ENCODE data around the gene TNFRSF19. TPM values are rescaled to one million over a fixed set of nuclear protein-coding genes. Genes with fewer than 3 reads are reported as not detected.

TNFRSF19 gene
- total RNA-seq, 5 donors from 2014 or later (not counting 1 experiment from before 2014, with no cell fraction given) = 0.19 to 0.35 (median 0.24) TPM; not detected in 1

DNA sequence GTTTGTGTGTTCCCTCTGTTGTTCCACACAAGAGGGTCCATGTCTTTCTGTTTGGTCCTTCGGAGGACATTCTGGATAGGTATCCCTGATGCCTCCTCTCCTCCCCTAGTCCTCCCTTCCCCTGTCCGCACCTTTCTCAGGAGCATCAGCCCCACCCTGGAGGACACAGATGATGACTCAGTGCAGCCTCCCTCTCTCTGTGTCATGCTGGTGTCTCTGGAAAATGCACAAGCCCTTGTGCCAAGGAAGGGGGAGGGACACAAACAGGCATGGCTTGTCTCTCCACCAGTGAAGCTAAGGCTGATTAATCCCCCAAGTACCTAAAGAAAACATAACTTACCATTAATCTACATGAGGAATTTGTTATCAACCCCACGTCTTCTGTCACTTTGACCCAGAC lies 16.2 kb upstream of the TNFRSF19 start:
- Histone ChIP-seq H3K9me3 (no peaks in the 10 kb centered on the region), H3K27ac (ENCODE audit: low read length) (no peak overlapping the region), H3K27me3 (replicated peaks in 1 of 2; ENCODE audit: control insufficient read depth in 2 of 2, extremely low read depth in 1 of 2, insufficient read depth in 2 of 2, low read length in 1 of 2) (peaks cover 0 to 20% of the 10 kb centered on the region in 2 experiments), H3K36me3 (ENCODE audit: control insufficient read depth in 2 of 2, extremely low read depth in 1 of 2, insufficient read depth in 1 of 2, low read length in 1 of 2) (no peaks in the 10 kb centered on the region), H3K4me1 (ENCODE audit: control insufficient read depth in 1 of 2, extremely low read depth in 1 of 2, insufficient read depth in 2 of 2, low read length in 2 of 2) (no peaks in the 10 kb centered on the region), H3K4me3 (ENCODE audit: control insufficient read depth in 1 of 2, extremely low read depth in 1 of 2, low read length in 1 of 2) (no peak overlapping the region)
- Mint-ChIP-seq H3K4me1 (no peaks in the 10 kb centered on the region), H3K4me3 (no peak overlapping the region), H3K27ac (no peak overlapping the region), H3K27me3 (peaks cover 17 to 26% of the 10 kb centered on the region in 2 donors), H3K9me3 (no peaks in the 10 kb centered on the region), H3K36me3 (no peaks in the 10 kb centered on the region)
- WGBS (ENCODE audit: insufficient coverage) = 63% methylated on average over 1 of the region's 3 CpGs
- DNase-seq = no peak
- ChIA-PET CTCF (no interaction called here), POLR2A (no interaction called here)
- no peak for ATAC-seq (replicated peaks in 1 of 4)

DNA sequence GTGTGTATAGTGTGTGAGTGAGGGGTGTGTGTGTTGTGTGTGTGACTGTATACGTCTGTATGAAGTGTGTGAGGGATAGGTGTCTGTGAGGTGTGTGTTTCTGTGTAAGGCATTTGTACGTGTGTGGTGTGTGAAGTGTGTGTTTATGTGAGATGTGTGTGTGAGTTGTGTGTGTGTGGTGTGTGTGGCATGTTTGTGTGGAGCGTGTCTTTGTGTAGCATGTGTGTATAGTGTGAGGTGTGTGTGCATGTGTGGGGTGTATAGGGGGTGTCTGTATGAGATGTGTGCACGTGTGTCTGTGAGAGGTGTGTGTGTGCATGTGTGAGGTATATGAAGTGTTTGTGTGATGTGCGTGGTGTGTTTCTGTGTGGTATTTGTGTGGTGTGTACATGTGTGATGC lies 13.2 kb upstream of the TNFRSF19 start:
- CTCF ChIA-PET = no interaction called here

DNA sequence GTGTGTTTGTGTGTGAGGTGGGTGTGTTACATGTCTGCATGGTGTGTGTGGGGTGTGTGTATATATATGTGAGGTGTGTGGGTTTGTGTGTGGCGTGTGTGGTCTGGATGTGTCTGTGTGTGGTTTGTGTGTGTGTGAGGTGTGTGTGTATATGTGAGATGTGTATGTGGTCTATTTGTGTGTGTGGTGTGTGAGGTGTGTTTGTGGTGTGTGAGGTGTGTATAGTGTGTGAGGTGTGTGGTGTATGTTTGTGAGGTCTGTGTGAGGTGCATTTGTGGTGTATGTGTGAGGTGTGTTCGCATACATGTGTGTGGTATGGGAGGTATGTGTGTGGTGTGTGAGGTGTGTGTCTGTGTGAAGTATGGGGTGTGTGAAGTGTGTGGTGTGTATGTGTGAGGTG lies 12.5 kb upstream of the TNFRSF19 start:
- Histone ChIP-seq H3K4me3 (ENCODE audit: control insufficient read depth in 1 of 2, extremely low read depth in 1 of 2, low read length in 1 of 2) (no peak overlapping the region), H3K27me3 (replicated peaks in 1 of 2; ENCODE audit: control insufficient read depth in 2 of 2, extremely low read depth in 1 of 2, insufficient read depth in 2 of 2, low read length in 1 of 2) (peaks cover 0 to 24% of the 10 kb centered on the region in 2 experiments), H3K4me1 (ENCODE audit: control insufficient read depth in 1 of 2, extremely low read depth in 1 of 2, insufficient read depth in 2 of 2, low read length in 2 of 2) (no peaks in the 10 kb centered on the region), H3K36me3 (ENCODE audit: control insufficient read depth in 2 of 2, extremely low read depth in 1 of 2, insufficient read depth in 1 of 2, low read length in 1 of 2) (no peaks in the 10 kb centered on the region), H3K9me3 (no peaks in the 10 kb centered on the region), H3K27ac (ENCODE audit: low read length) (no peak overlapping the region)
- Mint-ChIP-seq H3K4me3 (no peak overlapping the region), H3K27ac (no peak overlapping the region), H3K4me1 (no peaks in the 10 kb centered on the region), H3K9me3 (no peaks in the 10 kb centered on the region), H3K27me3 (peaks cover 13 to 25% of the 10 kb centered on the region in 2 donors), H3K36me3 (no peaks in the 10 kb centered on the region)
- CTCF ChIA-PET = no interaction called here
- WGBS (ENCODE audit: insufficient coverage) = 90% methylated on average over 2 of the region's 2 CpGs
- no peak for ATAC-seq (replicated peaks in 1 of 4)
- no peak for DNase-seq
- POLR2A ChIA-PET = no interaction called here

More for the DNA sequence above, 13.2 kb upstream of the TNFRSF19 start:
- no peaks in the 10 kb centered on the region for H3K36me3 Mint-ChIP-seq
- ATAC-seq (replicated peaks in 1 of 4) (no peak), DNase-seq (no peak)
- Histone ChIP-seq H3K36me3 (ENCODE audit: control insufficient read depth in 2 of 2, extremely low read depth in 1 of 2, insufficient read depth in 1 of 2, low read length in 1 of 2) (no peaks in the 10 kb centered on the region), H3K27me3 (replicated peaks in 1 of 2; ENCODE audit: control insufficient read depth in 2 of 2, extremely low read depth in 1 of 2, insufficient read depth in 2 of 2, low read length in 1 of 2) (peaks cover 0 to 24% of the 10 kb centered on the region in 2 experiments), H3K9me3 (no peaks in the 10 kb centered on the region), H3K4me1 (ENCODE audit: control insufficient read depth in 1 of 2, extremely low read depth in 1 of 2, insufficient read depth in 2 of 2, low read length in 2 of 2) (no peaks in the 10 kb centered on the region), H3K27ac (ENCODE audit: low read length) (no peak overlapping the region), H3K4me3 (ENCODE audit: control insufficient read depth in 1 of 2, extremely low read depth in 1 of 2, low read length in 1 of 2) (no peak overlapping the region)
- H3K27ac Mint-ChIP-seq = no peak overlapping the region
- H3K9me3 Mint-ChIP-seq = no peaks in the 10 kb centered on the region
- no peak overlapping the region for H3K4me3 Mint-ChIP-seq
- peaks cover 18 to 26% of the 10 kb centered on the region in 2 donors for H3K27me3 Mint-ChIP-seq
- POLR2A ChIA-PET = no interaction called here
- WGBS (ENCODE audit: insufficient coverage) = 92% methylated on average over 5 of the region's 5 CpGs
- no peaks in the 10 kb centered on the region for H3K4me1 Mint-ChIP-seq

DNA sequence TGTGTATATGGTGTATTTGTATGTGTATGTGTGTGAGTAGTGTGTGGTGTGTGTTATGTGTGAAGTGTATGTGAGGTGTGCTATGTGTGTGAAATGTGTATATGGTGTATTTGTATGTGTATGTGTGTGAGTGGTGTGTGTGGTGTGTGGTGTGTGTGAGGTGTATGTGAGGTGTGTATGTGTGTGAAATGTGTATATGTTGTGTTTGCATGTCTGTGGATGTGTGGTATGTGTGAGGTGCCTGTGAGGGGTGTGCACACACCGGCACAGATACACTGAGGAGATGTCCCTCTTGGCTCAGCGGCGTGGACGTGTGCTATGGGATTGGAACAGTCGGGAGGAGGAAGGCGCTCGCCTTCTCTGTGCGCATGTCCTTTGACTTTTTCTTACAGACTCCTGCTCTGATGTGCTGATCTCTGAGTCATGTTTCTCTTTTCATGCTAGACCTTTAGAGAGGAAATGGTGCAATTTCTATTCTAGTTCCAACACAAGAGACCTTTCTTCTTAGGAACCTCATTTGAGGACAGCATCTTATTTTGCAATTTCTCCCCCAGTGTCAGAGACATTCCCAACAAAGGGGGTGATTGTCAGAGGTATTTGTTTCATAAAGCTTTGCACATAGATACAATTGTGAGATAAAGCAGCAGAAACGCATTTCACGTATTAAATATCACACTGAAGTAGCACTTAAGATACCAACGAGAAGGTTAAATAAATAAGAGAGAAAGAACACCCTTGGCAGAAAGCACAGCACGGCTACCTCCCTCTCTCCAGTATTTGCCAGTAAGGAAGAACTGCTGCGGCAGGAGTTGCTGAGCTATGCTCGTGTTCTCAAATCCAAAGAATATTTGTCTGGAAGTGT lies 11.3 kb upstream of the TNFRSF19 start:
- Histone ChIP-seq H3K36me3 (ENCODE audit: control insufficient read depth in 2 of 2, extremely low read depth in 1 of 2, insufficient read depth in 1 of 2, low read length in 1 of 2) (no peaks in the 10 kb centered on the region), H3K4me1 (ENCODE audit: control insufficient read depth in 1 of 2, extremely low read depth in 1 of 2, insufficient read depth in 2 of 2, low read length in 2 of 2) (no peaks in the 10 kb centered on the region), H3K27ac (ENCODE audit: low read length) (no peak overlapping the region), H3K9me3 (no peaks in the 10 kb centered on the region), H3K4me3 (ENCODE audit: control insufficient read depth in 1 of 2, extremely low read depth in 1 of 2, low read length in 1 of 2) (no peak overlapping the region), H3K27me3 (replicated peaks in 1 of 2; ENCODE audit: control insufficient read depth in 2 of 2, extremely low read depth in 1 of 2, insufficient read depth in 2 of 2, low read length in 1 of 2) (peaks cover 0 to 19% of the 10 kb centered on the region in 2 experiments)
- no peak for DNase-seq
- peaks cover 16 to 31% of the 10 kb centered on the region in 2 donors for H3K27me3 Mint-ChIP-seq
- no peaks in the 10 kb centered on the region for H3K36me3 Mint-ChIP-seq
- H3K9me3 Mint-ChIP-seq = no peaks in the 10 kb centered on the region
- no CpG with 5 or more reads among the region's 14 CpGs for WGBS (ENCODE audit: insufficient coverage)
- CTCF ChIA-PET = no interaction called here
- peak in 2 of 4 experiments; percentile 50 to 56 for ATAC-seq (replicated peaks in 1 of 4)
- no peak overlapping the region for H3K27ac Mint-ChIP-seq
- POLR2A ChIA-PET = no interaction called here
- no peaks in the 10 kb centered on the region for H3K4me1 Mint-ChIP-seq
- H3K4me3 Mint-ChIP-seq = no peak overlapping the region

DNA sequence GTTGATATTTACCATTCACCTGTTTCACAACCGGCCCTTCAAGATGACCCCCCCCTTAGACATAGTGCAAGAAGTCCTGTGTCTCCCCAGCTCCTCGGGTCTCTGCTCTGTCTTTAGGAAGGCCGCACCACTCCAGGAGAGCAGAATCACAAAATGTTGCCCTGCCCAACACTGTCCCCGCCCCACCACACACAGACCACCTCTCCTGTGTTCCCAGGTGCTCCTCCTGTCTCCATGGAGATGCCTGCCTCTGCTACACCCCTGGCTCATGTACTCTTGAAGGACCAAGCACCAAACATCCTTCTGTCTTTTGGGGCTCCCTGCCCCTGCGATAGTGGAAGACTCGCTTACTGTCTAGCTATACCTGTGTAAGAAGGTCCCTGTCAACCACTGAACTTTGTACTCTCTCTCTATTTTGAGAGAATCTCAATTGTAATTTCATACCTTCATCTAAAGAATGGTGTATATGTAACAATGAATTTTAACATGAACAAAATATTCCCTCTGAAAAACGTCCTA lies 9.6 kb upstream of the TNFRSF19 start:
- Histone ChIP-seq H3K36me3 (ENCODE audit: control insufficient read depth in 2 of 2, extremely low read depth in 1 of 2, insufficient read depth in 1 of 2, low read length in 1 of 2) (no peaks in the 10 kb centered on the region), H3K4me1 (ENCODE audit: control insufficient read depth in 1 of 2, extremely low read depth in 1 of 2, insufficient read depth in 2 of 2, low read length in 2 of 2) (no peaks in the 10 kb centered on the region), H3K27ac (ENCODE audit: low read length) (no peak overlapping the region), H3K4me3 (ENCODE audit: control insufficient read depth in 1 of 2, extremely low read depth in 1 of 2, low read length in 1 of 2) (no peak overlapping the region), H3K27me3 (replicated peaks in 1 of 2; ENCODE audit: control insufficient read depth in 2 of 2, extremely low read depth in 1 of 2, insufficient read depth in 2 of 2, low read length in 1 of 2) (peaks cover 0 to 13% of the 10 kb centered on the region in 2 experiments), H3K9me3 (no peaks in the 10 kb centered on the region)
- no peaks in the 10 kb centered on the region for H3K36me3 Mint-ChIP-seq
- ChIA-PET POLR2A (no interaction called here), CTCF (no interaction called here)
- H3K4me1 Mint-ChIP-seq = no peaks in the 10 kb centered on the region
- no peaks in the 10 kb centered on the region for H3K9me3 Mint-ChIP-seq
- H3K27ac Mint-ChIP-seq = no peak overlapping the region
- no peak for ATAC-seq (replicated peaks in 1 of 4)
- no peak overlapping the region for H3K4me3 Mint-ChIP-seq
- H3K27me3 Mint-ChIP-seq = peaks cover 14 to 25% of the 10 kb centered on the region in 2 donors
- DNase-seq = no peak
- WGBS (ENCODE audit: insufficient coverage) = 88% methylated on average over 4 of the region's 7 CpGs

DNA sequence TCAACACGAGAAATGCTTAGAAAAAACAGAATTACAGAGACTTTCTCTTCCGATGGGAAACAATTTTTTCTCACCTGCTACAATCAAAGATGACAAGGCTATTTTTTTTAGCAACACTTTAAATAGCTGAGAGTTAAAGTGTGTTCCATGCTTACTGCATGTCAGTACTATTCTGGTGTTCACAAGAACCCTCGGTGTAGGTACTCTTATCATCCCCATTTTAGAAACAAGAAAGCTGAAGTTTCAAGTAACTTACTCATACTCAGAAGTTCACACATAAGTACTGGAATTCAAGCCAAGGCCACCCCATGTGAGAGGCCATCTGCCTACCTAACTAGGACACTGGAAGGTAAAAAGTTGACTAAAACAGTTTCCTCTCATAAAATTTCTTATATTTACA lies 9.0 kb upstream of the TNFRSF19 start:
- Histone ChIP-seq H3K9me3 (no peaks in the 10 kb centered on the region), H3K27me3 (replicated peaks in 1 of 2; ENCODE audit: control insufficient read depth in 2 of 2, extremely low read depth in 1 of 2, insufficient read depth in 2 of 2, low read length in 1 of 2) (peaks cover 0 to 11% of the 10 kb centered on the region in 2 experiments), H3K4me3 (ENCODE audit: control insufficient read depth in 1 of 2, extremely low read depth in 1 of 2, low read length in 1 of 2) (no peak overlapping the region), H3K27ac (ENCODE audit: low read length) (no peak overlapping the region), H3K36me3 (ENCODE audit: control insufficient read depth in 2 of 2, extremely low read depth in 1 of 2, insufficient read depth in 1 of 2, low read length in 1 of 2) (no peaks in the 10 kb centered on the region), H3K4me1 (ENCODE audit: control insufficient read depth in 1 of 2, extremely low read depth in 1 of 2, insufficient read depth in 2 of 2, low read length in 2 of 2) (no peaks in the 10 kb centered on the region)
- no peak overlapping the region for H3K27ac Mint-ChIP-seq
- peaks cover 17 to 31% of the 10 kb centered on the region in 2 donors for H3K27me3 Mint-ChIP-seq
- no peaks in the 10 kb centered on the region for H3K9me3 Mint-ChIP-seq
- H3K4me1 Mint-ChIP-seq = no peaks in the 10 kb centered on the region
- no peak overlapping the region for H3K4me3 Mint-ChIP-seq
- no peaks in the 10 kb centered on the region for H3K36me3 Mint-ChIP-seq
- ChIA-PET POLR2A (no interaction called here), CTCF (no interaction called here)
- WGBS (ENCODE audit: insufficient coverage) = 80% methylated on average over 1 of the region's 3 CpGs
- ATAC-seq (replicated peaks in 1 of 4) (no peak), DNase-seq (no peak)
